Measurements from ENCODE around the gene FGFR2. TPM values are rescaled to one million over a fixed set of nuclear protein-coding genes. Genes with fewer than 3 reads are reported as not detected.

FGFR2 gene
- total RNA-seq, result under 1 TPM; 0.10 to 0.30 TPM

DNA sequence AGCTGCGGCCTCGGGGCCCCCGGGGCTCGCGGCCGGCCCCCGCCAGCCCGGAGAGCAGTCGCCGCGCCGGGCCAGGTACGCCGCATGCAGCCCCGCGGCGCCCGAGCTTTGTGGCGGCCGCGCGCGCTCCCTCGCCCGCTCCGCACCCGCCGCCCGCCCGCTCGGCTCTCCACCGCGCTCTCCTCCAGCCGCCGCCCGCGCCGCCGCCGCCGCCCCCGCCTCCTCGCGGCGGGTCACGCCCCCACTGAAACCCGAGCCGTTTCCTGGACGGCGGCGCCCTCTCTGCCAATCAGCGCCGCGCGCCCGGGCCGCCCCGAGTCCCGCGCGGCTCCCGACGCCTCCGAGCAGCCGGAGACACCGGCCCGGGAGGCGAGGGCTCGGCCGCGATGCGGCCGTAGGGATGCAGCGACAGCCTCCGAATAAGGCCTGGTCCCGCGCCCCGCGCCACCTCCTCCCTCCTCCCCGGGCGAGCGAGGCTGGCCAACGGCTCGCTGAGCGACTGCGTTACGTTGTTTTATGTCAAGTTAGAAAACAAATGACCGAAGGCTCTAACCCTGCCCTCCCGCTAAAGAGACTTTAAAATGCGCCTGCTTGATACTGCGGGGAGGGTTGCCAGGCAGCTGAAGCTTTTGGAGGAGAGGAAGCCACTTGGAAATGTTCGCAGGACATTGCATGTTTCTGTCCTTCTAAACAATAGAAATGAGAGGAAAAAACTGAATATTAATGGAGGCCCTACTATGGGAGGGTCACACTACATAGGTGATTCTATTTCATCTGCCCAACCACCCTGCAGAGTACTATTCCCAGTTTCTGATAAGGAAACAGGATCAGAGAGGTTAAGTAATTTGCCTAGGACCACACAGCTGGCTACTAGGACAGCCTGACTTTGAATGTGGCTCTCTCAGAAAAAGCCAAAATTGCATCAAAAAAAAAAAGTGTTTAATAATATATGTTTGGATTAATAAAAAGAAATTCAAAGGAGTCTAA, at the start of gene FGFR2:
Gene FGFR2 (minus strand): TSS at position 182 of the 987 bp plus-strand sequence. CDS start 4,627 bp downstream, outside the sequence.
- Mint-ChIP-seq H3K27me3 (peaks cover 50% of the 10 kb centered on the region), H3K36me3 (ENCODE audit: low read depth) (peaks cover 3% of the 10 kb centered on the region), H3K4me1 (peaks cover 8% of the 10 kb centered on the region), H3K27ac (no peak within 1 kb of the TSS), H3K9me3 (no peaks in the 10 kb centered on the region), H3K4me3 (peak within 1 kb of the TSS; percentile 21)
- ChIA-PET CTCF (interaction anchor here (1.1 kb wide), 1 partner anchor 650 kb away, joined by 3 read pairs; no protein-coding TSS in a partner anchor), POLR2A (no interaction called here)
- DNase-seq, result peak; percentile 45

DNA sequence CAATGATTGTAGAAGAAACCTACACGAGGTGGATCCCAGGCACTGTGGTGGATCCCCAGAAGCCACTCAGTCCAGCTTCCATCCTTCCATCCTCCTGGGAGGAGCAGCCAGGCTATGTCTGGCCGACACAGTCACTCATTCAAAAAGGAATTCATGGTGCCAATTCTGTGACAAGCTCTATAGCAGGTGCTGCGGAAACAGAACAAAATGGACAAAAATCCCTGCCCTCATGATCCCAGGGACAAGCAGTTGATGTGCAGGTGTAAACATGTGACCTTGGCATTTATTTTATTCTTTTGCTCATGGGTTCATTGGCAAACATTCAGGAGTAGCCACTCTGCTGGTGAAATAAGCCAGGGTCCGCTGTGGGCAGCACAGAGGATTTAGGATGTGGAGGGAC, 49.2 kb upstream of the FGFR2 start:
- Mint-ChIP-seq H3K4me1 (no peaks in the 10 kb centered on the region), H3K4me3 (no peak overlapping the region)
- CTCF ChIA-PET, result no interaction called here

DNA sequence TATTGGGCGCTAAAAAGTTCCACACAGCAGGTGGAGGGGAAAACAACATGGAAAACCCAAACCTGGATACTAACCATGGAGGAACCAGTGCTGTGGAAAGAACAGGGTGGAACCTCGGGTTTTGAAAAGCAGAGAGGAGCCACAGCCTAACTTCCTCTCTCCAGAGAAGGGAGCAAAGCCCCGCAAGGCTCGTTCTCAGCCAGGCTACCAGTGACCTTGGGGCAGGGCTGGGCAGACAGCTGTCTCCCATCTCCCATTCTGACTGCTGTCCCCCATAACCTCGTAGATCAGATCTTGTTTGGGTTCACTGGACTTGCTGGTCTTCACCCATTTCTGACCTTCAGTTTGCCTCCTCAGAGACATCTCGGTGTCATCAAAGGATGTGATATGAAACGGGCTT, 47.5 kb upstream of the FGFR2 start:
- Mint-ChIP-seq H3K27ac (no peak overlapping the region), H3K4me3 (no peak overlapping the region), H3K9me3 (peaks cover 8% of the 10 kb centered on the region), H3K27me3 (no peaks in the 10 kb centered on the region), H3K4me1 (no peaks in the 10 kb centered on the region), H3K36me3 (ENCODE audit: low read depth) (no peaks in the 10 kb centered on the region)
- no peak for DNase-seq
- ChIA-PET POLR2A (no interaction called here), CTCF (no interaction called here)

More for the DNA sequence above, 49.2 kb upstream of the FGFR2 start:
- Mint-ChIP-seq H3K9me3 (peaks cover 2% of the 10 kb centered on the region), H3K36me3 (ENCODE audit: low read depth) (no peaks in the 10 kb centered on the region), H3K27me3 (peaks cover 1% of the 10 kb centered on the region), H3K27ac (no peak overlapping the region)
- POLR2A ChIA-PET, result no interaction called here
- no peak for DNase-seq

DNA sequence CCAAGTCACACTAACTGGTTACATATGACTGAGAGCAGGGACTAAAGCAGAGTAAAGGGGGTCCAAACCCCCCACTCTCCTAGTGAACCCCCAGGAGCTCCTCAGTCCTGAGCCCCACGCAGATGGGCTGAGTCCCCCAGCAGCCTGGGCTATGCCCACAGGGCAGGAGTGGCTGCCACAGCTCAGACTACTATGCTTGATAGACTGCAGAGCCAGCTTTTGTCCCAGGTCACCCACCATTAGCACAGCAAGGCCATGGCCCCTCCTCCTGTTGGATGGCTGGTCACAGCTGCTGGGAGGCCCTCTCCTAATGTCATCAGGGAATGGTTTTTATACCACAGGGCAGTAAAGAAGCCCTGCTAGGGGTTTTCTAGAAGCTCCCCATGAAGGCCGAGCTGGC, 46.3 kb upstream of the FGFR2 start:
- ChIA-PET CTCF (no interaction called here), POLR2A (no interaction called here)
- Mint-ChIP-seq H3K27ac (no peak overlapping the region), H3K27me3 (no peaks in the 10 kb centered on the region), H3K9me3 (peaks cover 8% of the 10 kb centered on the region), H3K4me3 (no peak overlapping the region), H3K36me3 (ENCODE audit: low read depth) (no peaks in the 10 kb centered on the region), H3K4me1 (no peaks in the 10 kb centered on the region)
- no peak for DNase-seq

DNA sequence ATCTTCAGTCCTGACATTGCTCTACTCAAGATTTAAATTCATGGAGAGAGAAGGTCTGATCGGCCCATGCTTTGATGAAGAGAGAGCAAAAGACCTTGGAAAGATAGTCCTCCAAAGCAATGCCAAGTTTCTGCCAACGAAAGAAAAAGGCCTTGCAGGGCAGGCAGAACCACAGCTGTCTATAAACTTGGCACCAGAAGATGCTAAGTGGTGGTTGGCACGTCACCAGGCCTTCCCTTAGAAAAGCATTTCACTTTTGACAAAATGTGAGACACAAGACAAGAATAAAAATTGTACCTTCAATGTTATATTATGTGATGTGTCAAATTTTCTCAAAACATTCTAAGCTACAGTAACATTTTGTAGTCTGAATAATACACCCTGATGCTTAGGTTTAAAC, 42.0 kb upstream of the FGFR2 start:
- H3K27me3 Mint-ChIP-seq, result no peaks in the 10 kb centered on the region
- H3K4me3 Mint-ChIP-seq, result no peak overlapping the region
- H3K36me3 Mint-ChIP-seq (ENCODE audit: low read depth), result no peaks in the 10 kb centered on the region
- POLR2A ChIA-PET, result no interaction called here
- CTCF ChIA-PET, result no interaction called here
- no peak overlapping the region for H3K27ac Mint-ChIP-seq
- H3K4me1 Mint-ChIP-seq, result no peaks in the 10 kb centered on the region
- DNase-seq, result no peak
- H3K9me3 Mint-ChIP-seq, result peaks cover 8% of the 10 kb centered on the region

DNA sequence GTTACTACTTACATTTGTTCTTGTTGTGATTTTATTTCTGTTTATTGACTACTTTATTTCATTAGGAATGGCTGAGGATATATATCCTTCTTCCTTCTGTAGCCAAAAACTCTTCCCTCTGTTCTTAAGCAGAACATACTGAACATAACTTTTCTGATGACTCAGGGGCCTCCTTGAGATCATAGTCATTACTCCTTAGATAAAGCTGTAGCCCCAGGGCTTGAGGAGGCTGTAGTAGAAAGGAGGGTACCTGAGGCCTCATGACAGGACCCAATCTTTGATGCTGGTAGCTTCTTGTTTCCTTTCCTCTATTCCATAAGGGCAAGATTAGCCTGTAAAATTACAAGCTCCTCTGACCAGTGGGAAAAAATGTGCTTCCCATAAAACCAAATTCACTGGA, 41.2 kb upstream of the FGFR2 start:
- H3K27ac Mint-ChIP-seq, result no peak overlapping the region
- peaks cover 8% of the 10 kb centered on the region for H3K9me3 Mint-ChIP-seq
- H3K4me3 Mint-ChIP-seq, result no peak overlapping the region
- no peaks in the 10 kb centered on the region for H3K4me1 Mint-ChIP-seq
- POLR2A ChIA-PET, result no interaction called here
- H3K36me3 Mint-ChIP-seq (ENCODE audit: low read depth), result no peaks in the 10 kb centered on the region
- no peaks in the 10 kb centered on the region for H3K27me3 Mint-ChIP-seq
- no peak for DNase-seq
- CTCF ChIA-PET, result interaction anchor here (0.6 kb wide), 1 partner anchor 486 kb away, joined by 3 read pairs; no protein-coding TSS in a partner anchor

DNA sequence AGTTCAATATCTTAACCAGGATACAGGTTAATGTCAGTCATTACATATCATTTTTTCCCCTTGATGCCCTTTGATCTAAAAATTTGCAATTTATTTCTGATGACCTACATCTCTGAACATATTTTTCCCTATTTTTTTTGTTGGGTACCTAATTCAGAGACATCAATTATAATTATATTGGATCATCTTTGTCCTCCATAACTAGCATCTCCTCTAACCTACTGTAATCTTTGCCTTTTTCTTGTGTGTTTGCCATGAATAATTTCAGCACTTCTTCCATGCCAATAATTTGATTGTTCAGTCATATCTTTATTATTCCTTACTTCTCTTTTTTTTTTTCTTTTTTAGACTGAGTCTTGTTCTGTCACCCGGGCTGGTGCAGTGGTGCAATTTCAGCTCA, 39.2 kb upstream of the FGFR2 start:
- H3K4me3 Mint-ChIP-seq, result no peak overlapping the region
- no peak overlapping the region for H3K27ac Mint-ChIP-seq
- ChIA-PET POLR2A (no interaction called here), CTCF (no interaction called here)
- no peak for DNase-seq
- peaks cover 5% of the 10 kb centered on the region for H3K9me3 Mint-ChIP-seq
- H3K4me1 Mint-ChIP-seq, result no peaks in the 10 kb centered on the region
- no peaks in the 10 kb centered on the region for H3K36me3 Mint-ChIP-seq (ENCODE audit: low read depth)
- H3K27me3 Mint-ChIP-seq, result no peaks in the 10 kb centered on the region

DNA sequence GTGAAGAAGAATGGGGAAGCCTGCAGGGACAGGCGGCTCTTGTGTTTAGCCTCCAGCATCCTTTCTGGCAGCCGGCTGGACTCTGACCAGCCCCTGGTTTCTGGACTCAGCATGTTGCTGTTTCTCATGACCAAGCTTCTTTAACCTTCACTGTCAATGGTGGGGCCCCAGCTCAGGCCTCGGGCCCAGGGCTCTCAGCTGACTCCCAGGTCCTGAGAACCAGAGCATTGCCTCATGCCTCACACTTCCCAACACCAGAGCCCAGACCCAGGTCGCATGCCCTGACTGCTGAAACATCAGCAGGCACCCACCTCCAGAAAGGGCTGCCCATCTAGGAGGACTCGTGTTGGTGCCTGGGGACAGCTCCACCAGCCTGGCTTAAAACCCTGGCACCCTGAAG, 34.8 kb upstream of the FGFR2 start:
- ChIA-PET POLR2A (no interaction called here), CTCF (no interaction called here)
- Mint-ChIP-seq H3K4me1 (no peaks in the 10 kb centered on the region), H3K9me3 (no peaks in the 10 kb centered on the region), H3K4me3 (no peak overlapping the region), H3K27ac (no peak overlapping the region), H3K36me3 (ENCODE audit: low read depth) (no peaks in the 10 kb centered on the region), H3K27me3 (no peaks in the 10 kb centered on the region)
- DNase-seq, result no peak

DNA sequence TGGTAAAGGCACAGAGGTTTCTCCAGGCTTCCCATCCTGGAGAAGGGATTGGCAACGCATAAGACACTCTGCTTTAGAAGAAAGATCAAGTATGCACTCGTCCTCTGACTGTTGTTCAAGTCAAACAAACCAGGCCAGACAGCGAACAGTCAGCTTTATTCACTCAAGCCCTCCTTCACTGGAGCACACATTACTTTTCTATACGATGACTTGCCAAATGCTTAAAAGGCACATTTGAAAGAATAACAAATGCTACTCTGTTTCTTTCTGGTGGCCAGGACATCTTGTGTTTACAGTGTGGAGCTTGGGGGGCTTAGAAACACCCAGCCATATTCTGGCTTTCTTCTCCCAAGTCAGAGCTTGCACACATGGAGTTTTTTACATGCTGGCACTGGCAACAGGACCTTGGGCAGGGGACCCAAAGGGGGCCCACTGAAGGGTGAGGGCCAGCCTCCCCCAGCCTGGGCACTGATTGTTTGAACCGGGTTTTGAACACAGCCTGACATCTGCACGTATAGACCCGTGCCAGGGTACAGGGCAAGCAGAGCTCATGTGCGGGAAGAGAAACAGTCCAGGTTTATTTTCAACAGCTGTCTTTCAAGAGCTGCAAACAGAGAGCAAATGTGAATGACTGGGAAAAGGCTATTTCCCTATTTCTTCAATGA, 33.3 kb upstream of the FGFR2 start:
- H3K36me3 Mint-ChIP-seq (ENCODE audit: low read depth), result no peaks in the 10 kb centered on the region
- no peaks in the 10 kb centered on the region for H3K9me3 Mint-ChIP-seq
- CTCF ChIA-PET, result no interaction called here

DNA sequence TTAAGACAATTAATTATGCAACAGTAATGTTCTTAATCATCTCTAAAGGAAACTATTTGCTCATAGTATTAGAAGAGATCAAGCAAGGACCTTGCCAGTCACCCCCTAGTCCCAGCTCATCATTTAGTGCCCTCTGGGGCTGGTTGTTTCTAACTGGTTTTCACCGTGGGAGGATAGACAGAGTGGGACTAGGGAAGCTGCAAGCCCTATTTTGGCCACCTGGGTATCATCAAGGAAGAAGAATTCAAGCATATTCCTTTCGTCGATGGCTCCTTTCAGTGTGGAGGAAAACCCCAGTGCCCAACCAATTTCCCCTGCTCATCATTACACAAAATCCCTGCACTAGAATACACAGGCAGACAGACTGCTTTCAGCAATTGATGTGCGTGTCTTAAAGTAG, 30.6 kb upstream of the FGFR2 start:
- Mint-ChIP-seq H3K4me3 (no peak overlapping the region), H3K27me3 (no peaks in the 10 kb centered on the region), H3K9me3 (no peaks in the 10 kb centered on the region), H3K4me1 (no peaks in the 10 kb centered on the region), H3K36me3 (ENCODE audit: low read depth) (no peaks in the 10 kb centered on the region), H3K27ac (no peak overlapping the region)
- POLR2A ChIA-PET, result no interaction called here
- DNase-seq, result no peak
- CTCF ChIA-PET, result no interaction called here

More for the DNA sequence above, 33.3 kb upstream of the FGFR2 start:
- Mint-ChIP-seq H3K27me3 (no peaks in the 10 kb centered on the region), H3K27ac (no peak overlapping the region), H3K4me3 (no peak overlapping the region), H3K4me1 (no peaks in the 10 kb centered on the region)
- POLR2A ChIA-PET, result no interaction called here
- DNase-seq, result no peak

DNA sequence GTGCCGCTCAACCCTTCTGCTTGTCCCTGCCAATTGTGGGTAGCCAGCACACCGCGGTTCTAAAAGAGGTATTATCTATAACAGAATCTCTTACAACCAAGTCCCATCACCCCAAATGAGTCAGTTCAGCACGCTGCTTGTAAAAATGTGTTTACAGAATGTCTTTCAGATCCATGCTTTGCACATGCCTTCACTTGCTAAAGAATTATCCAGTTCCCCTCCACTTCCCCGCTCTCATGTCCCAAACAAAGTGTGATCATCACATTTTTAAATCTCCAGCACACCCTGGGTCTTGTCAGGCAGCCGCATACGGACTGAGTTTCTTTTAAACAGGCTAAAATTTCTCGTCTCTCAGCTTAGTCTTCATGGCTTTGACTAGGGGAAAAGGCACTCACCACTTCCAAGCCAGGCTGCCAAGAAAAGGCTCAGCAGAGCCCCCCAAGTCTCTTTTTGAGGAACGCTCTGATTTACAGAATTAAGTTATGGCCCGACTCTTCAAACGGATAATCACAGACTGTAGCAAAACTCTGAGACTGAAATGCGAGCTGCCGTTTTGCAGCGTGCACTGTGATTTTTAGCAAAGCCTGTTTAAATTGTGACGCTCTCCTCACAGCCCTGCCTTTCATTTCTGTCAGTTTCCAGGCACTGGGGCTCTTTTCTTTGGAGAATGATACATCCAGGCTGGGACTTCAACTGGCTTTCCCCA, 29.8 kb upstream of the FGFR2 start:
- DNase-seq, result no peak

DNA sequence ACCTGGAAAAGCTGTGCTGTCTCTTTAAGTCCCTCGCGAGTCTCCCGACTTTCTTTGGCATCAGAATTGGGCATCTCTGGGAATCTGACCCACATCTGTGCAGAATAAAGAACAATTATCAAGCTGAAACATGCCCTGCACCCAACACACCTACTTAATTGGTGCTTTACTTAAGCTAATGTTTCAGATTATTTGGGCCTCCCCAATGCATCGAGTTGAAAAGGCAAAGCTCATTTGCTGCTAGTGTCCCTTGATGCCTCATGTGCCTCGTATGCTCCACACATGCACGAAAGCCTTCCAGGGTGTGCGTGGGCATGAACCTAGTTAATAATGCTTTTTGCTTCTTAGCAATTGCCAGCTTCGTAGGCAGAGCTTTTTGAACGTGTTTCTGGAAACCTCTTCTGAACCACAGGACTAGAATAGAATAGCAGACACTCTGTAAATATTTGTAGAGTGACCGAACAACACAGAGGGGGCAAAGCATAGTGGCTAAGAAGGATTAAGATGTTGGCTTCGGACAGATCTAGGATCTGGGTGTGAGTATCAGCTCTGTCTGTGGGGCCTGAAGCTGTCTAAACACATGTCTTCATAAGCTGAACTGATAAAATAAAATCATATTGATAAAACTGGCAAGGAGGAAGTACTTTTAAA, 26.7 kb upstream of the FGFR2 start:
- Mint-ChIP-seq H3K4me1 (no peaks in the 10 kb centered on the region), H3K4me3 (no peak overlapping the region)
- CTCF ChIA-PET, result no interaction called here

More for the DNA sequence above, 29.8 kb upstream of the FGFR2 start:
- POLR2A ChIA-PET, result no interaction called here
- Mint-ChIP-seq H3K27ac (no peak overlapping the region), H3K4me3 (no peak overlapping the region), H3K27me3 (no peaks in the 10 kb centered on the region), H3K9me3 (no peaks in the 10 kb centered on the region), H3K4me1 (no peaks in the 10 kb centered on the region), H3K36me3 (ENCODE audit: low read depth) (no peaks in the 10 kb centered on the region)
- CTCF ChIA-PET, result no interaction called here

DNA sequence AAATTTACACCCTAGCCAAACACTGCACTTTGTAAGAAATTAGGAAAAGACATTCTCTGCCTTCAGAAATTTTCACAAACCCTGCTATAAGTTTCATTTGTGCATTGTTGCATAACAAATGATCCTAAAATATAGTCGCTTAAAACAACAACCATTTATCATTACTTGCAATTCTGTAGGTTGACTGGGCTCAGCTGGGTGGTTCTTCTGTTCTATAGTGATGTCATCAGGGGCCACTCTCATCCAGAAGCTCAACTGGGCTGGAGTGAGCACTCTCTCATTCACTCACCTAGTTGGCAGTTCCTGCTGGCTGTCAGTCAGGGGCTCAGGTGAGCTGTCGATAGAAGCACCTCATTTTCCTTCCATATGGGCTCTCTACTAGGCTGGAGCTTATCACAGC, 20.7 kb upstream of the FGFR2 start:
- CTCF ChIA-PET, result no interaction called here
- Mint-ChIP-seq H3K27me3 (no peaks in the 10 kb centered on the region), H3K9me3 (peaks cover 11% of the 10 kb centered on the region), H3K27ac (no peak overlapping the region), H3K4me3 (no peak overlapping the region), H3K36me3 (ENCODE audit: low read depth) (no peaks in the 10 kb centered on the region), H3K4me1 (no peaks in the 10 kb centered on the region)
- no peak for DNase-seq
- POLR2A ChIA-PET, result no interaction called here

More for the DNA sequence above, 26.7 kb upstream of the FGFR2 start:
- no peak for DNase-seq
- Mint-ChIP-seq H3K36me3 (ENCODE audit: low read depth) (no peaks in the 10 kb centered on the region), H3K27me3 (no peaks in the 10 kb centered on the region), H3K27ac (no peak overlapping the region), H3K9me3 (no peaks in the 10 kb centered on the region)
- POLR2A ChIA-PET, result no interaction called here

Measured in activated CD4-positive, alpha-beta memory T cell treated with anti-CD3 and anti-CD28 coated beads, Interleukin-2, amount 10 ng/mL, durations not matched to agents 7 days and 5 days (primary cell).